SH-SY5Y (cell line): ENCODE data around the gene HSPB8.

Source experiments
- GATA2 ChIP-seq: IDR thresholded peaks from 2 replicates; pipeline ENCODE4 v1.6.1; 2011; ENCODE audit warnings: mild to moderate bottlenecking, low read depth, low read length
- GATA3 ChIP-seq: IDR thresholded peaks from 2 replicates; pipeline ENCODE4 v1.6.1; 2011; ENCODE audit warnings: low read depth, mild to moderate bottlenecking, low read length, moderate library complexity

The HSPB8 gene

GRCh38 chr12:119208626-119209061 lies 29.9 kb downstream of the HSPB8 start:
- TF ChIP-seq GATA2: no peak
- TF ChIP-seq GATA3: no peak

- TF ChIP-seq GATA2 (no peak), GATA3 (no peak)
These were observed 33.2 kb downstream of the HSPB8 start for GRCh38 chr12:119211884-119212283.

- TF ChIP-seq GATA3 (no peak), GATA2 (no peak)
These were observed 37.4 kb downstream of the HSPB8 start for GRCh38 chr12:119216084-119216483.

- TF ChIP-seq GATA3: no peak
- no peak for TF ChIP-seq GATA2
These were observed 43.7 kb downstream of the HSPB8 start for GRCh38 chr12:119222222-119222951.

DNA sequence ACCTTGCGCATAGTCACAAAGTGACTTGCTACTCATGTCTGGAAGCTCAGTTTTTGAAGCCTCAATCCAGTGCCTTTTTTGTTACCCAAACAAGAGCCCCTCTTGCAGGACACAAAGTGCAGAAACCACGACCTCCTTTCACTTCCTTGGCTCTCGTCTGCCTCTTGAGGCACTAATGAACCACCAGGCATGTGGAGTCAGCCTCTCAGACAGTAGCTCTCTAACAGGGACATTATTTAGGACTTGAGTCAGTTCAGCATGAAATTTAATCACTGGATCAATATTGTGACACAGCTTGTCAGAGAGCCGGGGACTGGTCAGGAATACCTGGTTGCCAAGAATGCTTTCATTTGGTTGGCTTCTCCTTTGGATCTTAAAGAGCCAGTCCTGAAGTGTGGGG lies 46.7 kb downstream of the HSPB8 start:
- no peak for TF ChIP-seq GATA3
- no peak for TF ChIP-seq GATA2

DNA sequence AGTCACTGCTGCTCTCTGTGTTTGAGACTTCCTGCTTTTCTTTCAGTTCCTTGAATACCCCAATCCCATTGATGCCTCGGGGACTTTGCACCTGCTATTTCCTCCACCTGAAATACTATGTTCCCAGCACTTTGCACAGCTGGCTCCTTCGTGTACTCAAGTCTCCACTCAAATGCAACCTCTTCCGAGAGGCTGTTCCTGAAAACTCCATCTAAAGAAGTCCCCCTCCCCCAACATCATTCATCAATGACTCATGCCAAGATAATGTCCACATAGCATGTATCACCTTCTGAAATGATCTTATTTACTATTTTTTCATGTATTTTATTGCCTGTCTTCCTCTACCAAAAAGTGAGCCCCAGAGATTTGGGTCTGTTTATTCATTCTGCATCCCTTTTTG lies 48.6 kb downstream of the HSPB8 start:
- no peak for TF ChIP-seq GATA3
- TF ChIP-seq GATA2: no peak

DNA sequence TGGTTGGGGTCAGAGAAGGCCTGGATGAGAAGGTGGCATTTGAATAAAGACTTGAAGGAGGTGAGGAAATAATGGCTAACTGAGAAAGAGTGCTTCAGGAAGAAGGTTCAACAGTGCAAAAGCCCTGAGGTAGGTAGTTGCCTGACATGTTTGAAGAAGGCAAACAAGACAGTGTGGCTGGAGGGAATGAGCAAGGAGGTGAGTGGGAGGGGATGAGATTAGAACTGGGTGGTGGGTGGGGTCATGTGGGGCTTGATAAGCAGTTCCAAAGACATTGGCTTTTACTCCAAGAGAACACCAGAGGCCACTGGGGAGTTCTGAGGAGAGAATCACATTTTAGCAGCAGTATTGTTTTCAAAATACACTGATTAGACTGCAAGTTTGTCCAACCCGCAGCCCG lies 50.5 kb downstream of the HSPB8 start:
- no peak for TF ChIP-seq GATA2
- no peak for TF ChIP-seq GATA3

DNA sequence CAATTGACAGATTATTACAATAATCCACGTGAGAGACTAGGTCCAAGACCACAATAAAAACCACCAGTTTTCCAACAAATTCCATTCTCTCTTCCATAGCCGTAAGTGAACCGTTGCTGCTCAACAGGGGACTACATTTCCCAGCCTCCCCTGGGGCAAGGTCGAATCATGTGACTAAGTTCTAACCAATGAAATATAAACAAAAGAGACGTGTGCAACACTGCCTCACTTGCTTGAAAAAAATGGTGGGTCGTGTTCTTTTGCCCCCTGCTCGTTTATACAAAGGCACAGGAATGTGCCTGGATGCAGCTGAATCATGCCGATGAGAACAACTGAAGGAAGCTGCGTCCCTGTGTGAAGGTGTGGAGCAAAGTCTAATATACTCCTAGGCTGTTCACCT lies 51.1 kb downstream of the HSPB8 start:
- TF ChIP-seq GATA2: no peak
- TF ChIP-seq GATA3: no peak

- TF ChIP-seq GATA3 (no peak), GATA2 (no peak)
These were observed 52.1 kb downstream of the HSPB8 start for GRCh38 chr12:119230807-119231206.

GRCh38 chr12:119231774-119232173 lies 53.0 kb downstream of the HSPB8 start:
- no peak for TF ChIP-seq GATA2
- no peak for TF ChIP-seq GATA3

DNA sequence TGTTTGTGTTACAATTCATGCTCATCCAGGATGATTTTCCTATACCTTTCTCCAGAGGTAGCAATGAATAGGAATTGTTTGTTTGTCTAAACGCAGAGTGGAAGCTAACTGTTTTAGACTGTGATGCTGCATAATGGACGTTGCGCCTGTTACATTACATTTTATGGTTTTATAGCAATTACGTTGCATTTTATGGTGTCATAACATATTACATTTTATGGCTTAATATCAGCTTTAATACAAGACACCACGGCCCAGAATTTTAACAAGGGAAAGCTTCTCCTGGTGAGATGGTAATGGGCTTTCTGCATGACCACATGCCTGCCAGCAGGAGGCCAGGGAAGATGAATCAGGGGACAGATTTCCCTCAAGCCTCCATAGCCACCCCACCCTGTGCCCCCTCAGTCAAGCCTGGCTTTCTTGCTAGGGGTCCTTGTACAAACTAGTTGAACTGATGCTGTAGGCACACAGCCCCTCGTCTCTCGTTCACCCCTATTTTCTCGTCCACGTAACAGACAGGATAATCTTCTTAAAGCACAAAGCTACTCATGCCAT lies 56.5 kb downstream of the HSPB8 start:
- TF ChIP-seq GATA2 (no peak), GATA3 (no peak)

DNA sequence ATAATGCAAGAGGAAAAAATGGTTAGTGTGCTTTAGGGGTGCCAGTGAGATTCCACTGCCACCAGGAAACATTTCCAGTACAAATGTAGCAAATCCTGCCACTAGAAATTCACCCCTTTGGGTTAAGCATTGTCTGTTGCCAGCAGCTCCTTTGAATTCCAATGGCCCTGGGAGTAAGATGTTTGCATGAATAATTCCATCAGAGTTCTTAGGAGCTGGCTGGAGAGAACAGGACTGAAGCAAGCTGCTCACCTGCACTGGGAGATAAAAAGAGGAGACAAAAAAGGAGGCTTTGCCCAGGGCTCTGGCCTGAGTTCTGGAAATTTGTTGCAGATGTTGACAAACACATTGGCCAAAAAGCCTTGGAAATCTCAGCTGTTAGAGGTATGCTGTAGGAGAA lies 57.6 kb downstream of the HSPB8 start:
- no peak for TF ChIP-seq GATA3
- TF ChIP-seq GATA2: no peak

GRCh38 chr12:119239040-119239439 lies 60.3 kb downstream of the HSPB8 start:
- no peak for TF ChIP-seq GATA2

- TF ChIP-seq GATA2: no peak
- no peak for TF ChIP-seq GATA3
These were observed 62.3 kb downstream of the HSPB8 start for GRCh38 chr12:119241049-119241448.

DNA sequence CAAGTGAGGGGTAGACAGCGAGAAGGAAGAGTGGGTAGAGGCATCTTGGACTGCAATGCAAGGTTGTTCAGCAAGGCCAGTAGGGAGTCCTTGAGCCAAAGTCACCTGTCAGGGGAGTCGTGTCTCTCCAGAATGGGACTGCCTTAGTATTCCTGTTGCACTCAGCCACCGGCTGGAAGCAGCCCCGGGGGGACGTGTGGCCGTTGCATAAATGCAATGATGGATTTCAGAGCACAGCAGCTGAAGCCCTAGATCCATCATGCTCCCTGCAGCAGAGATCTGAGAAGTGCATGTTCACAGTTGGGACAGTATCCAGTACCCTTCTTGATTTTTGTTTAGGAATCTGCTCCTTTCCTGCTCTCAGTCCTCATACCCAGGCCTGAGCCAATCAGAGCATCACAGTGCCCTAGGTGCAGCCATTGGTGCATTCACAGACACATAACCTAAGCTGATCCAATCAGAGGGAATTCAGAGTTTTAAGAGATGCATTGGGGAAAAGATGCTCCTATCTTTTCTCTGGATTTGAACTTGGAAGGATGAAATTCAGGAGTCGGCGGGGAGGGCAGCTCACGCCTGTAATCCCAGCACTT lies 62.9 kb downstream of the HSPB8 start:
- TF ChIP-seq GATA3: no peak
- TF ChIP-seq GATA2: no peak
